Stimulated activated CD8-positive, alpha-beta memory T cell treated with anti-CD3 and anti-CD28 coated beads, Interleukin-7, amount 100 ng/mL, for 4 hours (primary cell): ENCODE results near the gene TRPM3.

Experiments
- DNase-seq, 2 donors: peaks; one replicate each; pipeline ENCODE4 v3.0.0-alpha.2; 2020; ENCODE audit warnings: low read depth in 2 of 2

The TRPM3 gene

DNA sequence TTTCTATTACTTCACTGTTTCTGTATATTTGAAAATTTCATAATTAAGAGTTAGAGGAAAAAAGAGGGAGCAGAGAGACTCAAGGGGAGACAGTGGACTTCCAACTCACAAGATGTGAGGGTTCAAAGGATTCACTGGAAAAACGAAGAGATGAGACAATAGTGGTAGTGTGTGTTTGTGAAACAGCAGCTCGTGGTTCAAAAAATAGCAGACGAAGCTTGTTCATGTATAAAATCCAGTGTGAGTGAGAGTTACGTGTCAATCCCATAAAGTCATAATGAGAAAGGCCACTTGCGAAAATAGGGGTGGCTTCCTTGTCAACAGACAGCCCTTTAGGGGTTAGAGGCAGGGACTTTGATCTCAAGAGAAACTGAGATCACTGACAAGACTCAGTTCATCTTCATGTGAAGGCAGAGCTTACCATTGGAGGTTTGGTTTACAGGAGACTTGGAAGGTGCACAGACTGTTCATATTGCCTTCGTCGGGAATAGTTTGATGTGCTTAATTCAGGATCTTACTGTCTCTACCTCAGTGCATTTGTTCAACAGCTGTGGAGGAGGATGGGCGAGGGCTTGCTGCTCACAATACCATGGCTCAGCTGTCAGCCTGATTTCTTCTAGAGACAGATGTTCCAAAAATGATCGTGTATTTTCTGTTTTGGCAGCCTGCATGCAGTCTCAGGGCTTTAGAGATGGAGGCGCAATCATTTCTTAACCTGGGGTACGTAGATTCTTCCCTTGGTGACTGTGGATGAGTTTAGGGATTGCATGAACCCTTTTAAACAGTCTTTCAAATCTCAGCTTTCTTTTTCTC is 601.3 kb downstream of the TRPM3 start:
- no peak for DNase-seq

- DNase-seq = no peak
Measured at GRCh38 chr9:70517926-70518610, 603.4 kb downstream of the TRPM3 start.

DNA sequence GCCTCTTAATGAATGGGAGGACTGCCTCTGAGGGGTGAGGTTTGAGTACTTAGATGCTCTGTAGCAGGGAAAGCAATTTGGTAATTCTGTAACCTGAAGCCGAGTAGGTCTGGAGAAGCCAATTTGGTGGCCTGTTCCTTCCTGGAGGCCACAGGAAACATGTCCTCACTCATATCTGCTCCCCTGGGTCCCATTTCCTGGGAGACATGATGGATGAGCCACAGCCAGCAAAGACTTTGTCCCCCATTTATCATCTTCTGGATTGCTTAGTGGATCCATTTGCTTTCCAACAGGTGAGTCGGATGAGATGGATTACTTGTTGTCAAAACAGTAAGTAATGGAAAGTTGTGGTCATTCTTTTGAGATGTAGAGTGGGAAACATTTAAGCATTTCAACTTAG is 607.1 kb downstream of the TRPM3 start:
- no peak for DNase-seq

GRCh38 chr9:70511858-70512257 is 609.6 kb downstream of the TRPM3 start:
- no peak for DNase-seq

- no peak for DNase-seq
Measured at GRCh38 chr9:70510157-70510770, 611.2 kb downstream of the TRPM3 start.

- DNase-seq = no peak
Measured at GRCh38 chr9:70506159-70506558, 615.3 kb downstream of the TRPM3 start.

DNA sequence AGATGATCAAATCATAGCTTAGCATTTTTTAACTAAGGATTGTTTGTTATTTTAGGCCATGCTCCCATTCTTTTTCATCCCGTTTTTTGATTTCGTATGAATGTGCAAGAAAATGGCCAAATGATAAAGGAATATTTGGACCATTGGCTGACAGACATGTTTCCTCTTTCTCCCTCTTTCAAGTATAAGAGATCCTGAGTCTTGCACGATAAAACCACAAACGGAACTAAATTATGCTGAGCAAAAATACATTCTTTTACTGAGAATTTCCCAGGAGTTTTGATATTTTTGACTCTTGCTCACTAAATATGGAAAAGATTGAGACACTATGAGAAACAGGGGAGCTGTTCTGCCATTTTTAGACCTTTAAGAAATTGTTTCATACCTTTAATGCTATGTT is 616.6 kb downstream of the TRPM3 start:
- DNase-seq = no peak

GRCh38 chr9:70502690-70503089 is 618.7 kb downstream of the TRPM3 start:
- DNase-seq = no peak

DNA sequence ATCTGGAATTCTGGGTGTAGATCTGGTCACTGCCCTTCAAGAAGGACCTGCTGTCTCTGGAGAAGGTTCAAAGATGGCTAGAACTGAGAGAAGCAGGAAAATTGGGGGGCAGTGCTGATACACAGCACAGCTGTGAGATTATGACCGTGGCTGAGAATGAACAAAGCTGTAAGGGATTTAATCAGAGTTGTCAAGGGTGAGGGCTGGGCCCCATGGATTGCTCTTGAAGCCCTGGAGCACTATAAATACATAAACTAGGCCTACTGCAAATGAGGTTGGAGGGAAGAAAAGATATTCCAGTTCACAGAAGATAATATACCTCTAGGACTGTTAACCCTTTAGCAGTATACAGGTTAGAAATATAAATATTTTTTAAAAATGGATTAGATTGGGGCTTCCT is 620.6 kb downstream of the TRPM3 start:
- DNase-seq = no peak

- DNase-seq = no peak
Measured at GRCh38 chr9:70499621-70500020, 621.8 kb downstream of the TRPM3 start.

DNA sequence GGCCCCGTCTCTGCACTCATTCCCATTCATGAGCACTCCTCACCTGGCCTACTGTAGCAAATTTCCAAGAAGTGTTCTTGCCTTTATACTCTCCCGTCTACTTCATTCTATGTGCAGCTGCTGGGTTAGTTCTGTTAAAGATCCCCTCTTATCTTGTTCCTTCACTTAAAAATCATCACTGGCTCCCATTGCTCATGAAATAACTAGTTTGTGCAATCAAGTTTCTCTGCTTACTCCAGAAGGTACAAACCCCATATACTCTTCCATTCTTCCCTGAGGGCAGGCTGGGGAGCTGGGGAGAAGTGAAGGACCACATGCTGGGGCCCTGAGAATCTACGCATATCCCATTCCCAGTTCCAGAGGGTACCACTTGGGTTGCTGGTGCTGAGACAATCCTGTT is 622.6 kb downstream of the TRPM3 start:
- DNase-seq = no peak

GRCh38 chr9:70496244-70496643 is 625.2 kb downstream of the TRPM3 start:
- no peak for DNase-seq

- DNase-seq = no peak
Measured at GRCh38 chr9:70495514-70495913, 625.9 kb downstream of the TRPM3 start.

GRCh38 chr9:70494221-70494620 is 627.2 kb downstream of the TRPM3 start:
- DNase-seq = no peak

DNA sequence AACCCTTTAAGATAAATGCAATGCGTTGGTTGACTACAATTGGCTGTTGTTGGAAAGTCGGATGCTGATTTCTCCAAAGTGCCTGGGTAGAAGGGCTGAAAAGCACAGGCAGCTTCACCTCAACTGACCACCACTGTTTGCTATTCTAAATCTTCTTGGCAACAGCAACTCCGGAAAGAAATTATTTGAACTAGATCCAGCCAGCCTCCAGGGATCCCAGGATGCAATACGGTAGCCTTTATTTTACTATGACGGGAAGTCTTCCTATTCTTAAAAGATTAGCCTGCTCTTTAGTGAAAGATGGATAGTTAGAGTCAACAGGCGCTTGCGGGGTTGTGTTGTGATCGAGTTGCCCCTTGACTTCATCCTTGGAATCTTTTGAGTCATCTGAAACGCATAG is 628.4 kb downstream of the TRPM3 start:
- no peak for DNase-seq

DNA sequence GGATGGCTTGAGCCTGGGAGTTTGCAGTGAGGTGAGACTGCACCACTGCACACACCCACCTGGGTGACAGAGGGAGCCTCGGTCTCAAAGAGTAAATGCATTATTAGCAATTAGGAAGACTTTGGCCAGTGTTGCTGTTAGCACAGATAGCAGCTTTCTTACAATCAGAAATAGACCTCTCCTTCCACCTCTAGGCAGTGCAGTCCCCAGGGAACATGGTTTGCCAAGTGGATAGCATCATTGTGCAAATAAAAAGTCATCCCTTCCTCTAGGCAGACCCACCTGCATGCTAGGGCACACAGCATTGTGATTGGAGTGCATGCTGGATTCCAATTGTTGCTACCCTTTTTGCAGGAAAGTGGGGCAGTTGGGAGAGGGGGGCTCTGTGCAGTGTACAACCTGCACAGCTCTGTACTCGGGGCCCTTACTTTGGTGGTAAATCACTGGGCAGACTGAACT is 629.1 kb downstream of the TRPM3 start:
- no peak for DNase-seq

- DNase-seq = no peak
Measured at GRCh38 chr9:70491426-70492318, 629.7 kb downstream of the TRPM3 start.

DNA sequence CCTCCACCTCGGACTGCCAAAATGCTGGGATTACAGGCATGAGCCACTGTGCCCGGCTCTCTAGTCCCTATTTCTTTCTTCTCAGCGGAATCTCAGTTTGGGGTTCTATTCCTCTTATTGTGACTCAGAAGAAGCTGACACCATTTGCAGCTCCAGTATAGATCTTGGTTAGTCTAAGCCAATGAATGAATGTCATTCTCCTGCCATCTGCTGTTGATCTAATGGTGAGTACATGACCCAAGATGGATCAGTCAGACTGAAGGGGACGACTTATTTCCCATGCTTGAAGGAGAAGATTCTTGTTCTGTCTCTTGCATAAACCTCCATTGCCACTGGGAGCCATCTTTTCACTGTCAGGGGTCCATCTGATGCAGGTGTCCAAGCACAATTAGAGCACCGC is 630.9 kb downstream of the TRPM3 start:
- no peak for DNase-seq

- no peak for DNase-seq
Measured at GRCh38 chr9:70488793-70489105, 632.7 kb downstream of the TRPM3 start.

DNA sequence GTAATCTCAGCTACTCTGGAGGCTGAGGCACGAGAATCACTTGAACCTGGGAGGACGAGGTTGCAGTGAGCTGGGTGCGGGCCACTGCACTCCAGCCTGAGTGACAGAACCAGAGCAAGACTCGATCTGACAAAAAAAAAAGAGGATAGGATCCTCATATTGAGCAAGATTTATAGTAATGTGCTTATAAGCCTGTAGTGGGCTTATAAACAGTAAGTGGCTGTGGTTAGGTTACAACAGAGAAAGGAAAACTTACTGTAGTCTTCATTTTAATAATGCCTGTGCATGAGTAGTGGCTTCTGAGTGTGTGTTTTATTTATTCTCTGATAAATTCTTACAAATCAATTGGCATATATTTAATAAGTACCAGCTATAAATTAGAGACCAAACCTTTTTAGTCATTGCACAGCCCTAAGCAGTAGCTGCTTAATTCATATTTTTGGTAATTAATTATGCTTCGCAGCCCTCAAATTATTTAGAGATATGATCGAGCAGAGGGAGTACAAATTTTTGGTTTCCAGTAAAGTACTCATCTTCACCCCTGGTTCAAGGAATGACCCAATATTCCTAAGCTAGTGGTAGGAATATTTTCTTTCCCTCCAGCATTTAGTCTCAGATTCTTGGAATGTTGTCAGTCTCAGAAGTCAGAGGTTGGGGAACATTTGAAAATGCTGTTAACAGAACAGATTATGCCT is 633.2 kb downstream of the TRPM3 start:
- DNase-seq = no peak

DNA sequence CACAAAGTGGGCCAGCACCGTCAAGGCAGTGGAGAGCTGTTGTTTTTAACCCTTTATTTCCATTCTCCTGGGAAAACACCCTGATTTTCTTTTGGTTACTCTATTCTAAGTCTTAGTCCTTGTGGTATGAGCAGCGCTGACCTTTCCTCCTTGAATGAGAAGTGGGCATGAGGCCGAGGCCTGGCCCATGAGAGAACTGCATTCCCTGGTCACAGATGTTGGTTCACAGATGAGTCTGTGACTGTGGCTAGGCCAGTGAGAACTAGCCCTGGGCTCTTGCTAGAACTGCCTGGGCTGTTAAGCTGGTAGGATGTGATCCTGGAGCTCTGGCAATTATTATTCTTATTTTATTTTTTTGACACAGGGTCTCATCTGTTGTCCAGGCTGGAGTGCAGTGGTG is 635.3 kb downstream of the TRPM3 start:
- DNase-seq = no peak
